ENCODE measurements around the gene OR2A7. TPM values are rescaled to one million over a fixed set of nuclear protein-coding genes. Genes with fewer than 3 reads are reported as not detected.
"Not testable (repeated sequence)": the region's sequence is repeated elsewhere in the genome, so short reads cannot be mapped to it uniquely, and the experiment has no call there.

The OR2A7 gene
- total and polyA plus RNA-seq, 2 of the 8 experiments (the other 6 are each of a cell fraction or from before 2014, with no cell fraction given): 1.9 to 3.3 TPM

DNA sequence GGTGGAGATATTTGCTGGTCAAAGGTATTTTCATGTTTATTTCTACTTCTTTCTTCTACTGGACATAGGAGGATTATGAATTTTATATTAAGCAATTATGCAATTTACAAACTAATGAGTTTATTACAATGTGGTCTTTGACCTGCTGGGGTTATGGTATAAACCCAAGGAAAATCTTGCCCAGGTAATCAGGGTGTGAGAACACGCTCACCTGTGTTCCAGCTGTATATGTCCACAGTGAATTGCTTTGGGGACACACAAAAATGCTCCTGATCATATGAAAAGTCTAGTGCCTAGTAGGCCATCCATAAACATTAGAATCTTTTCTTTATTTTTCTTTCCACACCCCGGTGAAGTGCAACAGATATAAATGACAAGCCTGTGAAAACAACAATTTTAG lies 25.2 kb downstream of the OR2A7 start, which contains the start of gene OR2A42:
OR2A42 (minus strand) TSS at position 241 of the 400 bp plus-strand sequence. CDS start 6,762 bp downstream, outside the sequence.
- H3K79me1 ChIP-seq (ENCODE audit: low read depth, low read length); H2AFZ ChIP-seq (ENCODE audit: low read length); H3K9ac ChIP-seq (replicated peaks in 1 of 4; ENCODE audit: extremely low read depth in 1 of 4, low read depth in 3 of 4, low read length in 3 of 4); H3K27me3 ChIP-seq (replicated peaks in 1 of 4; ENCODE audit: control insufficient read depth in 3 of 4, extremely low read depth in 1 of 4, insufficient read depth in 3 of 4, low read length in 3 of 4); H3K4me3 ChIP-seq (ENCODE audit: extremely low read depth in 1 of 4, insufficient read depth in 2 of 4, low read depth in 3 of 4, low read length in 4 of 4); H2AK5ac ChIP-seq (ENCODE audit: low read depth, low read length); H4K91ac ChIP-seq (replicated peaks; ENCODE audit: insufficient read length, low read length); H3K79me2 ChIP-seq (ENCODE audit: control insufficient read depth in 1 of 2, insufficient read depth in 2 of 2, low read length in 2 of 2); H3K9me3 ChIP-seq (ENCODE audit: insufficient read depth in 2 of 2, low read depth in 1 of 2, low read length in 1 of 2); H4K5ac ChIP-seq (ENCODE audit: insufficient read length, low read depth, low read length); H2BK120ac ChIP-seq (replicated peaks; ENCODE audit: low read depth, low read length); FAIRE-seq; H2BK5ac ChIP-seq (ENCODE audit: low read depth, low read length); H3K18ac ChIP-seq (ENCODE audit: extremely low read depth, low read length); H3K56ac ChIP-seq (replicated peaks; ENCODE audit: insufficient read length, low read depth, low read length); H3K4ac ChIP-seq (replicated peaks; ENCODE audit: insufficient read length, low read depth, low read length); H3K23me2 ChIP-seq (ENCODE audit: low read depth, low read length); H3K23ac ChIP-seq (ENCODE audit: insufficient read length); H4K8ac ChIP-seq (ENCODE audit: extremely low read depth, insufficient read depth, low read length); H3K27ac ChIP-seq (ENCODE audit: low read depth, low read length); H3K4me2 ChIP-seq (ENCODE audit: insufficient read depth in 1 of 2, low read depth in 2 of 2, low read length in 2 of 2); H4K20me1 ChIP-seq (replicated peaks in 1 of 2; ENCODE audit: control insufficient read depth in 1 of 2, insufficient read depth in 2 of 2, low read length in 2 of 2); H2BK15ac ChIP-seq (ENCODE audit: low read length); H3K14ac ChIP-seq (ENCODE audit: insufficient read length); DNase-seq (ENCODE audit: low read depth in 1 of 2, low spot score in 2 of 2); CTCF ChIA-PET (ENCODE audit: partially characterized antibody); H2BK20ac ChIP-seq (ENCODE audit: low read length); H3K36me3 ChIP-seq (ENCODE audit: control insufficient read depth in 2 of 4, insufficient read depth in 4 of 4, low read length in 3 of 4); H3K4me1 ChIP-seq (replicated peaks in 1 of 4; ENCODE audit: control insufficient read depth in 3 of 4, insufficient read depth in 4 of 4, low read length in 3 of 4); H2BK12ac ChIP-seq (ENCODE audit: low read depth, low read length); POLR2A ChIA-PET (ENCODE audit: partially characterized antibody): not testable (repeated sequence)
- WGBS, 2 experiments (ENCODE audit: extremely low coverage in 1 of 2, insufficient coverage in 1 of 2, insufficient read length in 1 of 2, insufficient replicate concordance in 2 of 2, low coverage in 1 of 2, low lambda C conversion rate in 2 of 2, missing lambda C conversion rate in 1 of 2): 80% methylated on average over 1 of the region's 2 CpGs; no CpG with 5 or more reads in 1 of the 2 experiments

DNA sequence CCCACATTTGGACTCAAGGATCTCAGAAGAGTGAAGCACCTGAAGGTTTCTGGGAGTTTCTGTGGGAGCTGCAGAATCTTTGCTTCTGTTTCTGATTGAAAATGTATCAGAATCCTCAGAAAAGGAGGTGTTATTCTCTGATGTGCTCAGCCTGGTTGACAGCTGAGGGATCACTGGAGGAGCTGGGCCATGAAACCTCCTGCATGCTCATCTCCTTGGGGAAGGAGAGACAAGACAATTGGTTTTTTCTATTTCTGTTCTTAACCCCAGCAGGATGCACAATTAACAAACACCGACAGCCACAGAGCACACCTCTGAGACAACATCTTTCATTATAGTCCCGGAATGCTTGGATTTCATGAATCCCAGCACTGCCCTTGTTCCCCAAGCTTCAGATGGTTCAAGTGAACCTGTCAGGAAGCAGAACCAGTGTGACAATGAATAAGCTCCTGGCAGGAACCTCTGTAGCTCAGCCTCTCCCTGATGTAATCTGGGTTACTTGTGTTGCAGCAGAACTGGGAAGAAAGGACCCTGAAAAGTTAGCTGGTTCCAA lies 26.0 kb downstream of the OR2A7 start:
- H4K8ac ChIP-seq (ENCODE audit: extremely low read depth, insufficient read depth, low read length); H3K9ac ChIP-seq (replicated peaks in 1 of 4; ENCODE audit: extremely low read depth in 1 of 4, low read depth in 3 of 4, low read length in 3 of 4); H2AFZ ChIP-seq (ENCODE audit: low read length); H2BK5ac ChIP-seq (ENCODE audit: low read depth, low read length); H3K79me1 ChIP-seq (ENCODE audit: low read depth, low read length); H4K91ac ChIP-seq (replicated peaks; ENCODE audit: insufficient read length, low read length); CTCF ChIA-PET (ENCODE audit: partially characterized antibody); H3K4me3 ChIP-seq (ENCODE audit: extremely low read depth in 1 of 4, insufficient read depth in 2 of 4, low read depth in 3 of 4, low read length in 4 of 4); H2BK15ac ChIP-seq (ENCODE audit: low read length); H3K23ac ChIP-seq (ENCODE audit: insufficient read length); DNase-seq (ENCODE audit: low read depth in 1 of 2, low spot score in 2 of 2); H3K27ac ChIP-seq (ENCODE audit: low read depth, low read length); H2BK12ac ChIP-seq (ENCODE audit: low read depth, low read length); H2BK120ac ChIP-seq (replicated peaks; ENCODE audit: low read depth, low read length); H3K23me2 ChIP-seq (ENCODE audit: low read depth, low read length); H3K36me3 ChIP-seq (ENCODE audit: control insufficient read depth in 2 of 4, insufficient read depth in 4 of 4, low read length in 3 of 4); H3K18ac ChIP-seq (ENCODE audit: extremely low read depth, low read length); FAIRE-seq; H3K4ac ChIP-seq (replicated peaks; ENCODE audit: insufficient read length, low read depth, low read length); H2AK5ac ChIP-seq (ENCODE audit: low read depth, low read length); H3K79me2 ChIP-seq (ENCODE audit: control insufficient read depth in 1 of 2, insufficient read depth in 2 of 2, low read length in 2 of 2); H4K20me1 ChIP-seq (replicated peaks in 1 of 2; ENCODE audit: control insufficient read depth in 1 of 2, insufficient read depth in 2 of 2, low read length in 2 of 2); H4K5ac ChIP-seq (ENCODE audit: insufficient read length, low read depth, low read length); H3K56ac ChIP-seq (replicated peaks; ENCODE audit: insufficient read length, low read depth, low read length); POLR2A ChIA-PET (ENCODE audit: partially characterized antibody); H2BK20ac ChIP-seq (ENCODE audit: low read length); H3K4me1 ChIP-seq (replicated peaks in 1 of 4; ENCODE audit: control insufficient read depth in 3 of 4, insufficient read depth in 4 of 4, low read length in 3 of 4); H3K14ac ChIP-seq (ENCODE audit: insufficient read length); H3K9me3 ChIP-seq (ENCODE audit: insufficient read depth in 2 of 2, low read depth in 1 of 2, low read length in 1 of 2); H3K27me3 ChIP-seq (replicated peaks in 1 of 4; ENCODE audit: control insufficient read depth in 3 of 4, extremely low read depth in 1 of 4, insufficient read depth in 3 of 4, low read length in 3 of 4); H3K4me2 ChIP-seq (ENCODE audit: insufficient read depth in 1 of 2, low read depth in 2 of 2, low read length in 2 of 2): not testable (repeated sequence)
- WGBS, 2 experiments (ENCODE audit: extremely low coverage in 1 of 2, insufficient coverage in 1 of 2, insufficient read length in 1 of 2, insufficient replicate concordance in 2 of 2, low coverage in 1 of 2, low lambda C conversion rate in 2 of 2, missing lambda C conversion rate in 1 of 2): 83% methylated on average over 2 of the region's 2 CpGs; no CpG with 5 or more reads in 1 of the 2 experiments

All from H1 (cell line).